ENCODE results near the gene DNAH8. TPM values are rescaled to one million over a fixed set of nuclear protein-coding genes. Genes with fewer than 3 reads are reported as not detected.

DNAH8 gene
- total and polyA plus RNA-seq, 2 donors (not counting 3 experiments of a cell fraction or from before 2014, with no cell fraction given): 0.29 to 0.61 TPM

DNA sequence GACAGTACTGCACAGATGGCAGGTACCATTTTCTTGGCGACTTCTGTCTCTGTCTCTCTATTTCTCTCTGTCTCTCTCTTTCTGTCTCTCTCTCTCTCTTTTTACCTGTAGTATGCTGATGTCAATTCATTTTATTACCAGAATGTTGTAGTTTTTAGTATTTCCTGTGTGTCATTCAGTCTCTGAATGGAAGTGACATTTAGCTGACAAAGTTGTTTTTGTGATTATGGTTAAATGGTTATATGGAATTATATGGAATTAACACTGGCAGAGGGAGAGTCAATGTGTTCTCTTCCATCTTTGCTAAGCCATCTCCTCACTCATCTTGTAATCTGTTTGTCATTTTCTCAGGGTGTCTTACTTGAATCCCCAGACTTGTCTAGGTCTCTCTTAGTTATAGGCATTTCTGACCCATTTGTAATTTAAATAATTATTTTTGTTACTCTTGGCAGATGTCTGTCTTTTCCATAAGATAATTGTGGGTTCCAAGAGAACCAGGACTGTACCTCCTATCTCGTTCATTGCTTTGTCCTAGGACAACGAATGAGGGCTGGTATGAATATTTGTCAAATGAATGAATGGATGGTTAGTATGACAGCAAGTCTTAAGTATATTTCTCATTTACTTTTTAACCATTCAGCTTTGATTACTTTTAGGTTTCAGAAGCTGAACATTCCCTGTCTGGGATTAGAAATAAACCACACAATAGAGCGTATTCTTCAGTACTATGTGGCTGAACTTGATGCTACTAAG lies 64.4 kb downstream of the DNAH8 start:
- ChIA-PET POLR2A (no interaction called here), CTCF (no interaction called here)
- no TSS peak for BruUV-seq (replicated peaks)
- no peak for DNase-seq (ENCODE audit: low read depth, low spot score)
- Histone ChIP-seq H3K4me2 (ENCODE audit: insufficient read depth, low read length) (no peak overlapping the region), H3K36me3 (ENCODE audit: control insufficient read depth in 2 of 2, extremely low read depth in 1 of 2, insufficient read depth in 2 of 2, low read length in 2 of 2) (no peaks in the 10 kb centered on the region), H3K27ac (ENCODE audit: insufficient read depth, low read depth, low read length) (no peak overlapping the region), H2AFZ (ENCODE audit: low read depth, low read length) (no peak overlapping the region), H4K20me1 (replicated peaks; ENCODE audit: control insufficient read depth, extremely low read depth, insufficient read depth, low read length) (no peaks in the 10 kb centered on the region), H3K9ac (replicated peaks; ENCODE audit: extremely low read depth, insufficient read depth, low read length) (no peak overlapping the region), H3K79me2 (ENCODE audit: control insufficient read depth, insufficient read depth, low read length) (no peaks in the 10 kb centered on the region), H3K4me1 (ENCODE audit: control insufficient read depth, extremely low read depth, insufficient read depth, low read length) (peaks cover 5% of the 10 kb centered on the region), H3K4me3 (replicated peaks in 1 of 3; ENCODE audit: insufficient read depth in 1 of 3, low read depth in 1 of 3, low read length in 3 of 3) (no peak overlapping the region), H3K9me1 (replicated peaks; ENCODE audit: control insufficient read depth, extremely low read depth, insufficient read depth, low read length) (no peaks in the 10 kb centered on the region), H3K27me3 (ENCODE audit: control insufficient read depth in 2 of 2, insufficient read depth in 2 of 2, low read length in 2 of 2) (no peaks in the 10 kb centered on the region), H3K9me3 (replicated peaks; ENCODE audit: control insufficient read depth, insufficient read depth, low read length) (no peaks in the 10 kb centered on the region)
- no peak for FAIRE-seq
- dilution Hi-C loops (cut with MboI; ENCODE audit: extremely low pct_ligation_motif_present, low sequenced_read_pairs): no loop called here
- intact Hi-C loops (cut with micrococcal nuclease): no loop called here
- TF ChIP-seq POLR2A (IDR thresholded peaks at IDR 0.05; ENCODE audit: low read depth, low read length): no peak
- TF ChIP-seq GATA2 (IDR thresholded peaks at IDR 0.05; ENCODE audit: insufficient read depth, insufficient read length, low read depth, low read length): no peak
- TF ChIP-seq, protein P1, sequence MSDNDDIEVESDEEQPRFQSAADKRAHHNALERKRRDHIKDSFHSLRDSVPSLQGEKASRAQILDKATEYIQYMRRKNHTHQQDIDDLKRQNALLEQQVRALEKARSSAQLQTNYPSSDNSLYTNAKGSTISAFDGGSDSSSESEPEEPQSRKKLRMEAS (IDR thresholded peaks at IDR 0.05; ENCODE audit: insufficient read depth, insufficient read length): no peak
- TF ChIP-seq EZH2 (IDR thresholded peaks at IDR 0.05; ENCODE audit: borderline replicate concordance, low read depth, low read length, severe bottlenecking): no peak
- TF ChIP-seq MYC (IDR thresholded peaks at IDR 0.05; ENCODE audit: low read depth, low read length): no peak
- no peak for TF ChIP-seq FOS (IDR thresholded peaks at IDR 0.05; ENCODE audit: borderline replicate concordance, insufficient read depth, low read length)
- TF ChIP-seq, protein P2, sequence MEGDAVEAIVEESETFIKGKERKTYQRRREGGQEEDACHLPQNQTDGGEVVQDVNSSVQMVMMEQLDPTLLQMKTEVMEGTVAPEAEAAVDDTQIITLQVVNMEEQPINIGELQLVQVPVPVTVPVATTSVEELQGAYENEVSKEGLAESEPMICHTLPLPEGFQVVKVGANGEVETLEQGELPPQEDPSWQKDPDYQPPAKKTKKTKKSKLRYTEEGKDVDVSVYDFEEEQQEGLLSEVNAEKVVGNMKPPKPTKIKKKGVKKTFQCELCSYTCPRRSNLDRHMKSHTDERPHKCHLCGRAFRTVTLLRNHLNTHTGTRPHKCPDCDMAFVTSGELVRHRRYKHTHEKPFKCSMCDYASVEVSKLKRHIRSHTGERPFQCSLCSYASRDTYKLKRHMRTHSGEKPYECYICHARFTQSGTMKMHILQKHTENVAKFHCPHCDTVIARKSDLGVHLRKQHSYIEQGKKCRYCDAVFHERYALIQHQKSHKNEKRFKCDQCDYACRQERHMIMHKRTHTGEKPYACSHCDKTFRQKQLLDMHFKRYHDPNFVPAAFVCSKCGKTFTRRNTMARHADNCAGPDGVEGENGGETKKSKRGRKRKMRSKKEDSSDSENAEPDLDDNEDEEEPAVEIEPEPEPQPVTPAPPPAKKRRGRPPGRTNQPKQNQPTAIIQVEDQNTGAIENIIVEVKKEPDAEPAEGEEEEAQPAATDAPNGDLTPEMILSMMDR (IDR thresholded peaks at IDR 0.05; ENCODE audit: extremely low read depth in 1 of 2, insufficient read depth in 1 of 2, low read depth in 1 of 2, low read length in 2 of 2): no peak
- TF ChIP-seq JUN (IDR thresholded peaks at IDR 0.05; ENCODE audit: borderline replicate concordance, insufficient read depth, insufficient read length, low read depth): no peak
- TF ChIP-seq POLR2AphosphoS5 (IDR thresholded peaks at IDR 0.05; ENCODE audit: insufficient read depth, low read depth, low read length): no peak
